HFFc6 (cell line): ENCODE measurements around the gene CPA3. TPM values are rescaled to one million over a fixed set of nuclear protein-coding genes. Genes with fewer than 3 reads are reported as not detected.

ENCODE experiments used
- DNase-seq: peaks from one replicate; pipeline ENCODE4 v3.0.0-alpha.2; 2018
- H3K27ac Mint-ChIP-seq: 2 replicates; pipeline ENCODE4 v1.8.0; 2020; ENCODE audit warnings: mild to moderate bottlenecking, mixed read lengths
- H3K27me3 Mint-ChIP-seq: 2 replicates; pipeline ENCODE4 v1.8.0; 2021; ENCODE audit warnings: mild to moderate bottlenecking, moderate library complexity, mixed read lengths; ENCODE audit not compliant: insufficient read depth
- H3K36me3 Mint-ChIP-seq: 2 replicates; pipeline ENCODE4 v1.8.0; 2021; ENCODE audit warnings: low read depth, mixed read lengths
- H3K4me1 Mint-ChIP-seq: 2 replicates; pipeline ENCODE4 v1.8.0; 2020; ENCODE audit warnings: low read depth, mixed read lengths
- H3K4me3 Mint-ChIP-seq: 2 replicates; pipeline ENCODE4 v1.8.0; 2020; ENCODE audit warnings: mild to moderate bottlenecking, moderate library complexity, mixed read lengths
- H3K9me3 Mint-ChIP-seq: 2 replicates; pipeline ENCODE4 v1.8.0; 2020; ENCODE audit warnings: mild to moderate bottlenecking, mixed read lengths
- total RNA-seq, 6 experiments: library from RNA; stranded (reverse); fragmentation: NEBNext Ultra II Directional; extraction: Animal tissue kit (Norgen Biotek cat#: 25700); gene quantifications; 2 replicates in 1 of 6; 3 replicates in 5 of 6; pipeline ENCODE4 v1.2.3, GENCODE V29; 2021
- TF ChIP-seq, protein P1 (sequence below): fragments of 200-600 bp; sonication (generic); IDR thresholded peaks from 2 replicates; pipeline ENCODE4 v1.5.0; 2021; ENCODE audit warnings: antibody characterized with exemption, mild to moderate bottlenecking

The CPA3 gene
- total RNA-seq, 6 experiments from 2014 or later = 0.21 to 0.88 (median 0.36) TPM

DNA sequence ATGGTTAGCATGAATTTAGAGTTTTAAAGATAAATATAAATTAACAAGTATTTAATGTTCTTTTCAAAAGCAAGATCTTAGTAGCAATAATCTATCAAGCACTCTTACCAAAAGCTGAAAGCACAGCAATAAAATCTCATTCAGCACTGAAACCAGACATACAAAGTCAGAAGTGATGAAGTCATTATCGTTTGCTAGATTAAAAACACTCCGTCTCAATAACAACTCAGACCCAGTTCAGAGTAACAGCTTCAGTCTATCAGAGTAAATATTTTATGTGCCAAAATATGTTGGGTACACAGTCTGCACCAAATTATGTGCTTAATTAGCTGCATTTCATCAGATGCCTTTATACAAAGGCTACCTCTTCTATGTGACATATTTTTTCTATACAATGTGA lies 41.6 kb downstream of the CPA3 start:
- H3K27me3 Mint-ChIP-seq = peaks cover 2% of the 10 kb centered on the region; the same call in 1 of the 2 replicates
- H3K36me3 Mint-ChIP-seq = no peaks in the 10 kb centered on the region
- no peaks in the 10 kb centered on the region for H3K9me3 Mint-ChIP-seq
- no peak overlapping the region for H3K4me3 Mint-ChIP-seq
- peaks cover 30% of the 10 kb centered on the region for H3K4me1 Mint-ChIP-seq
- TF ChIP-seq, protein P1, sequence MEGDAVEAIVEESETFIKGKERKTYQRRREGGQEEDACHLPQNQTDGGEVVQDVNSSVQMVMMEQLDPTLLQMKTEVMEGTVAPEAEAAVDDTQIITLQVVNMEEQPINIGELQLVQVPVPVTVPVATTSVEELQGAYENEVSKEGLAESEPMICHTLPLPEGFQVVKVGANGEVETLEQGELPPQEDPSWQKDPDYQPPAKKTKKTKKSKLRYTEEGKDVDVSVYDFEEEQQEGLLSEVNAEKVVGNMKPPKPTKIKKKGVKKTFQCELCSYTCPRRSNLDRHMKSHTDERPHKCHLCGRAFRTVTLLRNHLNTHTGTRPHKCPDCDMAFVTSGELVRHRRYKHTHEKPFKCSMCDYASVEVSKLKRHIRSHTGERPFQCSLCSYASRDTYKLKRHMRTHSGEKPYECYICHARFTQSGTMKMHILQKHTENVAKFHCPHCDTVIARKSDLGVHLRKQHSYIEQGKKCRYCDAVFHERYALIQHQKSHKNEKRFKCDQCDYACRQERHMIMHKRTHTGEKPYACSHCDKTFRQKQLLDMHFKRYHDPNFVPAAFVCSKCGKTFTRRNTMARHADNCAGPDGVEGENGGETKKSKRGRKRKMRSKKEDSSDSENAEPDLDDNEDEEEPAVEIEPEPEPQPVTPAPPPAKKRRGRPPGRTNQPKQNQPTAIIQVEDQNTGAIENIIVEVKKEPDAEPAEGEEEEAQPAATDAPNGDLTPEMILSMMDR = no peak
- DNase-seq = no peak
- H3K27ac Mint-ChIP-seq = no peak overlapping the region

DNA sequence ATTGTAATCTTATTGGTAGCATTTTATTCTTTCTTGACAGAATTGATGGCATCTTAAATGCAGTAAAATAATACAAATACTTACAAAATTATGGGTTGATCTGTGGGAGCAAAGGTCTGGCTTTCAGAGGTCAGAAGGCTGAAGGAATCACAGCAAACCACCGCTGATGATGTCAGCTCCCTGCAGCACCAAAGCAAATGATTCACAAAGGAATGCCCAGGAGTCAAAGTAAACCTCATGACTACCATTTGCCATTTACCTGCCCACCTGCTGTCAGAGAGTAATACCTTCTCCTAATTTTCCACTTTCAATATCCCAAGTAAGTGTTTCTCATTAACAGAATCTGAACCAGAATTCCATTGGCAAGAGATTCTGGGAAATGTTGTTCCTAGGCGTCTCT lies 46.1 kb downstream of the CPA3 start:
- TF ChIP-seq, protein P1 = no peak
- Mint-ChIP-seq H3K36me3 (no peaks in the 10 kb centered on the region), H3K27me3 (peaks cover 2% of the 10 kb centered on the region; the same call in 1 of the 2 replicates), H3K9me3 (no peaks in the 10 kb centered on the region), H3K4me3 (no peak overlapping the region), H3K4me1 (peaks cover 5% of the 10 kb centered on the region; the same call in 1 of the 2 replicates), H3K27ac (no peak overlapping the region)
- no peak for DNase-seq

DNA sequence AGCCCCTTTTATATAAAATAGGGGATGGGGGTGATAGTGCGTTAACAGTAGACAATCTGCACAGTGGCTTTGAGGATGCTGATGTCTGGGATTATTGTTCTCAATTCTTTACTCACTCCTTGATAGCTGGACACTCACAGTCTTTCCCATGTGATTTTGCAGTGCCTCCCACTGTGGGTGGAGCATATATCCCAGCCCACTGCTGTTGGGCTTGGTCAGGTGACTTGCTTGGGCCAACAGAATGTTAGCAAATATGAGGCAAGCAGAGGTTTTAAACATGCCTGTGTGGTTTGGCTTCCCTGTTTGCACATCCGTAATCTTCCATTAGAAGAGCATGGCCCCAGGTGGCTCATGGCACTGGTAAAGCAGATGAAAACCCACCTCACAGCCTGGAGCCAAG lies 46.5 kb downstream of the CPA3 start:
- H3K36me3 Mint-ChIP-seq = no peaks in the 10 kb centered on the region
- H3K27me3 Mint-ChIP-seq = peaks cover 2% of the 10 kb centered on the region; the same call in 1 of the 2 replicates
- no peak overlapping the region for H3K4me3 Mint-ChIP-seq
- TF ChIP-seq, protein P1 = no peak
- H3K4me1 Mint-ChIP-seq = peaks cover 5% of the 10 kb centered on the region; the same call in 1 of the 2 replicates
- no peak overlapping the region for H3K27ac Mint-ChIP-seq
- no peaks in the 10 kb centered on the region for H3K9me3 Mint-ChIP-seq
- DNase-seq = no peak

DNA sequence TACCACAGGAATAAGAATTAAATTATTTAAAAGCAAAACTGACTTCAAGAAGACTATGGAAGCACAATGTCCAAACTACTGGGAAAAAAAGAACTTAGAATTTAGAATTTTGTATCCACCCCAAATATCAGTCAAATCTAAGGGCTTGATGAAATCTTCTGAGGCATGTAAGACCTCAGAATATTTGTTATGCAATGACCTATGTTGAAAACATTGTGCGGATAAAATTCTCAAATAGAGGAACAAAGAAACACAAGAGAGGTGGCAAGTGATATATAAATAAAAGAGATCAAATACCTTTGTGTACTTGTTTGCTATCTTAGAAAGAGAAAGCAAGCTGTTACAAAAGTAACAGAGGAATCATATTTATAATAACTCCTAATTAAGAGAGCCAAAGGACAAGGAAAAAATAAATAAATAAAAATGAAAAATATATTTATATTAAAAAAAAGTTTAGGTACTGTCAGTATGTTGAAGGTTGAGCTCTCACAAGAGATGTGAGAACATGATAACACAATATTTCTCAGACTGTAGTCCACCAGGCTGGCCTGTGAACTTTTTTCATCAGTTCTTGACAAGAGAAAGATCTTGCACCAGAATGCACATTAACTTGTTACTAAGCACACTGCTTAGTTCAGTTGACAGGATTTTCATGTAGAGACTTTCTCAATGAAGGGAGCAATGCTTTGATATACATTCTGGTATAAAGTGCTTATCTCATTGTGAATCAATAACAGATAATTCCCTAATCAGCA lies 50.0 kb downstream of the CPA3 start:
- Mint-ChIP-seq H3K4me1 (peaks cover 5% of the 10 kb centered on the region; the same call in 1 of the 2 replicates), H3K9me3 (no peaks in the 10 kb centered on the region), H3K36me3 (no peaks in the 10 kb centered on the region), H3K27me3 (no peaks in the 10 kb centered on the region; the same call in 1 of the 2 replicates), H3K27ac (no peak overlapping the region), H3K4me3 (no peak overlapping the region)
- TF ChIP-seq, protein P1 = no peak
- DNase-seq = no peak

DNA sequence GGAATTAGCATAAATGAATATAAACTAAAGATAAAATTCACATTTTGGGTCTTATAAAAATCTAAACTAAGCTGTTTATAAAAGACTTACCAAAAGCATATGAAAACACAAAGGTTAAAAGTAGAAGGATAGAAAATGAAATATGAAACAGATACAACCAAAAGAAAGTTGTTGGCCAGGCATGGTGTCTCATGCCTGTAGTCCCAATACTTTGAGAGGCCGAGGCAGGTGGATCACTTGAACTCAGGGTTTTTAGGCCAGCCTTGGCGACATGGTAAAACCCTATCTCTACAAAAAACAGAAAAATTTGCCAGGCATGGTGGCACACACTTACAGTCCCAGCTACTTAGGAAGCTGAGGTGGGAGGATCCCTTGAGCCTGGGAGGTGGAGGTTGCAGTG lies 51.0 kb downstream of the CPA3 start:
- Mint-ChIP-seq H3K36me3 (no peaks in the 10 kb centered on the region), H3K27ac (no peak overlapping the region), H3K4me3 (no peak overlapping the region), H3K4me1 (peaks cover 5% of the 10 kb centered on the region; the same call in 1 of the 2 replicates), H3K9me3 (no peaks in the 10 kb centered on the region), H3K27me3 (no peaks in the 10 kb centered on the region; the same call in 1 of the 2 replicates)
- TF ChIP-seq, protein P1 = no peak
- DNase-seq = no peak
